HepG2 (cell line): ENCODE data around the gene CHTF18. TPM values are rescaled to one million over a fixed set of nuclear protein-coding genes. Genes with fewer than 3 reads are reported as not detected.
"Not testable (repeated sequence)": the region's sequence is repeated elsewhere in the genome, so short reads cannot be mapped to it uniquely, and the experiment has no call there.

Experiments used
- ATAC-seq: fragments of 200-7000 bp; cut with Tn5 transposase; 3 replicates; pipeline ENCODE4 v1.9.1; 2020; ENCODE audit warnings: mild to moderate bottlenecking, moderate library complexity
- BruUV-seq: library from RNA; stranded (reverse); fragments of 400-500 nt; replicated peaks from 2 replicates; lab custom pipeline; 2021; lab: Mats Ljungman, UMichigan
- CTCF ChIA-PET: fragments of 300-600 bp; formaldehyde crosslinking; extraction: SDS; loops from one replicate; lab custom pipeline; 2021; ENCODE audit warnings: low total read pairs, inconsistent platforms, low intra/inter-chr PET ratio; lab: Yijun Ruan, JAX
- POLR2A ChIA-PET: fragments of 350-600 bp; sonication (Branson Sonifier 250); formaldehyde crosslinking; loops from one replicate; lab custom pipeline; 2020; ENCODE audit warnings: antibody characterized with exemption, inconsistent platforms; lab: Yijun Ruan, JAX
- DNase-seq: peaks from one replicate; pipeline ENCODE4 v3.0.0-alpha.2; 2015; ENCODE audit warnings: low spot score
- FAIRE-seq: peaks from 3 replicates; lab custom pipeline; 2011; peaks lifted over from hg19 to GRCh38; lab: Jason Lieb, UNC
- H2AFZ ChIP-seq: one replicate; pipeline ENCODE4 v1.6.1; 2011; ENCODE audit warnings: low read length, inconsistent platforms
- H3K27ac ChIP-seq: fragments of 300-600 bp; 3 replicates; pipeline ENCODE4 v1.8.0; 2011; ENCODE audit warnings: mixed run types, mild to moderate bottlenecking, mixed read lengths, low read length, inconsistent platforms; ENCODE audit not compliant: insufficient read depth; ENCODE audit errors: extremely low read length
- H3K27me3 ChIP-seq, 2 experiments: fragments of 200-600 bp in 1 of 2; 2 replicates in 1 of 2; 3 replicates in 1 of 2; pipeline versions ENCODE4 v1.6.0 to v1.8.0; 2011; ENCODE audit warnings: low read length in 2 of 2, mild to moderate bottlenecking in 2 of 2, moderate library complexity in 2 of 2, inconsistent platforms in 1 of 2; ENCODE audit not compliant: insufficient read depth in 2 of 2, control insufficient read depth in 1 of 2
- H3K36me3 ChIP-seq, 2 experiments: fragments of 200-600 bp in 1 of 2; replicated peaks in 1 of 2; 2 replicates in 1 of 2; 3 replicates in 1 of 2; pipeline versions ENCODE4 v1.5.1 to v1.8.0; 2011; ENCODE audit warnings: low read length in 2 of 2, inconsistent platforms in 1 of 2; ENCODE audit not compliant: insufficient read depth in 2 of 2, control insufficient read depth in 1 of 2
- H3K4me1 ChIP-seq: 2 replicates; pipeline ENCODE4 v1.5.1; 2012; ENCODE audit warnings: low read length, inconsistent platforms; ENCODE audit not compliant: insufficient read depth
- H3K4me2 ChIP-seq: 2 replicates; pipeline ENCODE4 v1.6.0; 2011; ENCODE audit warnings: low read depth, low read length, inconsistent platforms
- H3K4me3 ChIP-seq, 3 experiments: fragments of 200-600 bp in 1 of 3; sonication (generic), shearing (Covaris generic) in 1 of 3; replicated peaks in 1 of 3; 2 replicates each; pipeline ENCODE4 v1.5.1; 2011 to 2016; ENCODE audit warnings: low read length in 3 of 3, inconsistent platforms in 2 of 3, low read depth in 2 of 3, mild to moderate bottlenecking in 2 of 3, control low read depth in 1 of 3, mixed read lengths in 1 of 3; ENCODE audit not compliant: insufficient read depth in 1 of 3
- H3K79me2 ChIP-seq: one replicate; pipeline ENCODE4 v1.6.1; 2011; ENCODE audit warnings: low read length, inconsistent platforms; ENCODE audit not compliant: insufficient read depth
- H3K9ac ChIP-seq: 2 replicates; pipeline ENCODE4 v1.6.0; 2011; ENCODE audit warnings: mild to moderate bottlenecking, low read depth, low read length, inconsistent platforms; ENCODE audit not compliant: insufficient read depth
- H3K9me3 ChIP-seq: 2 replicates; pipeline ENCODE4 v1.5.1; 2012; ENCODE audit warnings: mild to moderate bottlenecking, low read length
- H4K20me1 ChIP-seq: 2 replicates; pipeline ENCODE4 v1.6.0; 2011; ENCODE audit warnings: inconsistent platforms, mild to moderate bottlenecking, low read length, moderate library complexity; ENCODE audit not compliant: insufficient read depth
- ZBTB33 ChIP-seq: sonication (generic); formaldehyde crosslinking; IDR thresholded peaks from 2 replicates; pipeline ENCODE4 v1.4.0; 2020; ENCODE audit warnings: missing genetic modification reagents
- ZNF280D ChIP-seq: sonication (generic); formaldehyde crosslinking; IDR thresholded peaks from 2 replicates; pipeline ENCODE4 v1.5.1; 2020; ENCODE audit warnings: mild to moderate bottlenecking, missing genetic modification reagents
- ZNF660 ChIP-seq: sonication (generic); formaldehyde crosslinking; IDR thresholded peaks from 2 replicates; pipeline ENCODE4 v1.5.1; 2020; ENCODE audit warnings: mild to moderate bottlenecking, low read depth, missing genetic modification reagents, borderline replicate concordance
- WGBS: methylation state at CpG from one replicate; pipeline ENCODE4 v1.1.6; 2017; ENCODE audit warnings: low lambda C conversion rate; 5-methylcytosine and 5-hydroxymethylcytosine counted together
- in situ Hi-C: cut with HindIII; loops from 2 replicates; pipeline ENCODE4 v1.10.0; 2017; ENCODE audit warnings: low pct_unique_long_range_greater_than_20kb; ENCODE audit not compliant: extremely low pct_ligation_motif_present
- intact Hi-C: fragments of 100-400 bp; cut with micrococcal nuclease; formaldehyde crosslinking; loops from one replicate; pipeline ENCODE4 v1.10.0; 2022; ENCODE audit not compliant: unreplicated experiment
- polyA plus RNA-seq, 8 experiments: library from polyadenylated mRNA; depleted of rRNA in 3 of 8; stranded (reverse) in 7 of 8; unstranded in 1 of 8; fragments of >200 nt; fragmentation: Illumina TruSeq in 4 of 8; extraction: Trizol in 4 of 8; gene quantifications; 2 replicates each; pipeline versions ENCODE4 v1.2.1 to v1.2.3, GENCODE V29; 2011 to 2016; ENCODE audit warnings: low read depth in 4 of 8, missing spikeins in 1 of 8, mixed read lengths in 1 of 8; ENCODE audit not compliant: insufficient read depth in 1 of 8
- total RNA-seq, 5 experiments: library from RNA; depleted of rRNA; stranded (reverse); fragments of >200 nt; fragmentation: Illumina TruSeq; extraction: Trizol; gene quantifications; 2 replicates each; pipeline ENCODE4 v1.2.3, GENCODE V29; 2016; ENCODE audit warnings: low read depth in 1 of 5

The CHTF18 gene
- total and polyA plus RNA-seq, 2 of the 13 experiments (the other 11 are each of a cell fraction or from before 2014, with no cell fraction given), result 8.6 to 22.9 TPM

- in situ Hi-C loops, result loop anchor here (10.0 kb wide), 1 partner anchor 59 kb away; no protein-coding TSS in a partner anchor
- no peaks in the 10 kb centered on the region for H3K79me2 ChIP-seq
- WGBS, result 48% methylated on average over 4 of the region's 4 CpGs
- H2AFZ ChIP-seq, result no peak overlapping the region
- H3K4me1 ChIP-seq, result no peaks in the 10 kb centered on the region
- no peak overlapping the region for H3K4me3 ChIP-seq
- H3K36me3 ChIP-seq, result no peaks in the 10 kb centered on the region
- no peaks in the 10 kb centered on the region for H4K20me1 ChIP-seq
- TF ChIP-seq ZNF280D (CRISPR knock-in tag) (0 out of 2 replicates have a peak, but pooled peaks have one; percentile 43), ZBTB33 (CRISPR knock-in tag) (peak; percentile 58), ZNF660 (no peak)
- ChIA-PET CTCF (no interaction called here), POLR2A (no interaction called here)
- ATAC-seq (no peak), FAIRE-seq (no peak), DNase-seq (no peak)
- BruUV-seq, result no TSS peak
- H3K27ac ChIP-seq, result no peak overlapping the region
- peaks cover 12 to 60% of the 10 kb centered on the region in 2 experiments for H3K27me3 ChIP-seq
- no peak overlapping the region for H3K4me2 ChIP-seq
- intact Hi-C loops, result no loop called here
- H3K9me3 ChIP-seq, result peaks cover 16% of the 10 kb centered on the region
- H3K9ac ChIP-seq, result no peak overlapping the region
Measured at GRCh38 chr16:836221-836620, 47.8 kb downstream of the CHTF18 start.

- H3K36me3 ChIP-seq, H4K20me1 ChIP-seq, H3K9ac ChIP-seq, CTCF ChIA-PET, H3K27ac ChIP-seq, ATAC-seq, H3K4me2 ChIP-seq, BruUV-seq, POLR2A ChIA-PET, intact Hi-C loops, H3K4me3 ChIP-seq, H2AFZ ChIP-seq, DNase-seq, H3K4me1 ChIP-seq, H3K79me2 ChIP-seq, FAIRE-seq: not testable (repeated sequence)
- Histone ChIP-seq H3K9me3 (peaks cover 16% of the 10 kb centered on the region), H3K27me3 (peaks cover 10 to 60% of the 10 kb centered on the region in 2 experiments)
- in situ Hi-C loops, result loop anchor here (10.0 kb wide), 1 partner anchor 58 kb away; no protein-coding TSS in a partner anchor
- 48% methylated on average over 3 of the region's 3 CpGs for WGBS
Measured at GRCh38 chr16:836822-837221, 48.4 kb downstream of the CHTF18 start.
